NCI-H2081 treated with DMSO at 0.1 percent for 48 hours (cell line): ENCODE results near the gene CARD9.

Experiments
- DNase-seq: peaks from one replicate; lab custom pipeline; 2025; lab: John Stamatoyannopoulos, UW

Gene CARD9

DNA sequence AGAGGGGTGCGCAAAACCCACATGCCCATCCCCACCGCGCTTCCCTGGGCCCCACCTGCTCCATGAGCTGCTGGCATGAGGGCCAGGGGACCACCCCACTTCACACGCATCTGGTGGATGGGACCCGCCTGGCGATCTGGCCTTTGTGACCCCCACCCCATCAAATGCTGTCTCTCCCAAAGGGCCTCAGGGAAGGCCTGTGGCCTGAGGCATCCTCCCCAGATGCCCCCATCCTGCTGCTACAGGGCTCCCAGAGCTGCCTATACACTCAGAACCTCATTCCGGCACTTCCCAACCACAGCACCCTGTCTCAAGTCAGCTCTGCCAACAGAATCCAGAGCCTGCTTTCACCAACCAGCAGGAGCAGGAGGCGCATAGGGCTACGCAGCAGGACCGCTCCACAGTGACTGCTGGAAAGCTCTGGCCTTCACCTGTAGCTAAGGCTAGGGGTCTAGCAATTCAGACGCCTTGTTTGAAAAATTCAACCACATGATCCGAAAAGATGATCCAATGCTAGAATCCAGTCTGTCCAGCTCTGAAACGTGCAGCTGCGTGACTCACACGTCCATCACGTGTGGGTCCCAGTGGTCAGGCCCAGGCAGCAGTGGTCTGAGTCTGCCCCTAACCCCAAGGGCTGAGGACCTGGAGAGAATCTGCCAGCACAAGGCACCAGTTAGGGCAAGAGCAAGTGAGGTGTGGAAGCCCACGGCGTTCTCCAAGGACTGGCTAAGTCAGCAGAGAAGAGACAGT, 27.9 kb upstream of the CARD9 start:
- DNase-seq = no peak

DNA sequence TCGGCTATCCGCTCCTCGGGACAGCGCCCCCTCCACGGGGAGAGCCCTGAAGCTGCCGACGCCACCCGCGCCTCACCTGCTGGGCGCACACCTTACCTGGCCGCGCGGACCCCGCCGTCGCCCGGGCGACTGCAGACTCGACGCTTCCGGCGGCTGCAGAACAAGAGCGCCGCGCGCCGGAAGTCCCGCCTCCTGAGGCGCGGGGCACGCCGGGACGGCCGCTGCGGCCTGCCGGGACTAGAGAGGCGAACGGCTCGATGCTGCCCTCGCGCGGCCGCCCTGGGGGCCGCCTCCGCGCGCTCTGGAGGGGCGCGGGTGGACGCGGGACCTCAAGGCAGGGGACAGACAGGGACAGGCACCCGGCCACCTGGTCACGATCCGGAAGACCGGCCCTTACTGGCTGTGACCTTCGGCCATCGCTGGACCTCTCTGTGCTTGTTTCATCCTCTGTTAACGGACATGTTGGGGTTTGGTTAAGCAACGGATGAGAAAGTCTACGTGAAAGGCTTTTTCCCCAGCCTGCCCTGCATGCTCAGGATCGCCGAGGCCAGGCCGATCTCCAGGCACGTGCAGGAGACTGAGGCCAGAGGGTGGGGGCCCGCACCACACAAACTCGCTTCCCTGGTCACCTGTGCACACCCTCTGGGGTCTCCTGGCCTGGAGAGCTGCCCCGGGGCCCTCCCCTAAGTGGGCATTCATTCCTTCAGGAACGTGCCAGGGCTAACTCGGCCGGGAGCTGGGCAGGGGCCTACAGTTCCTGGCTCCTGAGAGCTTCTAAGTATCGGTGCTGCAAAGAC, 26.8 kb upstream of the CARD9 start, which contains the start of gene SNAPC4:
Gene SNAPC4, minus strand, starts transcription at position 133 of the 797 bp plus-strand sequence. CDS start 1,742 bp downstream, outside the sequence.
- peak; percentile 40 for DNase-seq

DNA sequence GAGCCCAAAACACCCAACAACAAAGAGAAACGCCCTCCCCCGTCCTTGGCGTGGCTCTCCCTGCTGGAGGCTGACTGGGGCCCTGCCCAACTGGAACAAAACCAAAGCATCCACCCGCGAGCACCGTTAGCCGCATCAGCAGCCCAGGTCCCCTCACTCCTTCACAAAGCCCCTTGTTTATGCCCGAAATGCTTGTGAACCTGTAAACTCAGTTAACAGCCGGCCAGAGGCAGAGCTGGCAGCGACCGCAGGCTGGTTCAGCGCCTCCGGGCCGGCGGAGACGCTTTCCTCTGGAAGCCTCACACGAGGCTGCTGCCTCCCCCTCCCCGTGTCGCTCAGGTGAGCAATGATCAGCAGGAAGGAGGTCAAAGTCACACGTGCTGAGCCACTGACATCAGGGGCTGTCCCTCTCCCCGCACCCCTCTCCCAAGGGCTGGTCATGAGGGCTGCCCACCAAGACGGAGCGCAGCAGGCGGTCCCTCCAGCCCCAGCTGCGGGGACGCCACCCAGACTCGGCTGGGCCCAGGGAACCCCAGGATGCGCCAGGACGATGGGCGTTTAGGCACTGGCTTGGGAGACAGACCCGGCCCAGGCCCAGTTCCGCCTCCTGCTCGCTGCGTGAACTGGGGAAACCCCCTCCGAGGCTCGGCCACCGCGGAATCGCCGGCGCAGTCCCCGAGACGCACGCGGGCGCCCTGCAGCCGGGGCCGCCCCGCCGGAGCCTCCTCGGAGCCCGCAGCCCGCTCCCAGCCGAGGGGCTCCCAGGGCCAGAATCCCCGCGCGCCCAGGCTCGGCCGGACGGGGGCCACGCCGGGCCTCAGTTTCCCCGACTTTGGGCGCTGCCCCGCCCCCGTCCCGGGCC, 25.9 kb upstream of the CARD9 start:
- DNase-seq = no peak

DNA sequence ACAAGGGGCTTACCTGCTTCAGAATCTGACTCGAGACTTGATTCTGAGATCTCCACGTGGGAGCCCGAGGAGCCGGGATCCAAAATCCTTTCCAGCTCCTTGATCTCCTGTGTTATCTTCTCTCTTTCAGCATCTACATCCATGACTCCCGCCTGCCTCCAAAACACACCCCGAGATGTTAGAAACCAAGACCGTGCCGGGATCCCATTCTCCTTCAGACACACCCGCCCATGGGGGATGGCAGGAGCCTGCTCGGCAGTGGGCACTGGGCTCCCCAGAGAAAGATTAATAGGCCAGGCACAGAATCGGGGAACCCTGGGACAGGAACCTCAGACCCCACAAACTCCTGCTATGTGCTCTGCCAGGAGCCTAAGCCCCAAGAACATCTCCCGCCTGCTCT, 24.8 kb upstream of the CARD9 start:
- no peak for DNase-seq

DNA sequence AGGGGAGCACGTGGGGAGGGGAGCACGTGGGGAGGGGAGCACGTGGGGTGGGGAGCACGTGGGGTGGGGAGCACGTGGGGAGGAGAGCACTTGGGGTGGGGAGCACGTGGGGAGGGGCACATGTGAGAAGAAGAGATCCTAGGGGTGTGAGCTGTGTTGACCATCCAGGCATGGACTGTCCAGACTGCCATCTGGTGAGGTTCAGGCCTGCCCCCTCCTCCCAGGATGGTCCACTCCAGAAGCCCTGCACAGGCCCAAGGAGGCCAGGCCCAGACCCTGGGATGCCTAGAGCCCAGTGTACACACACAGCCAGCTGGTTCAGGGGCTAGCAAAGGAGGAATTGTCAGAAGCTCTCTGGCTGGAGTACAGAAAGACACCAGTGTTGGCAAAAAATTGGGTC, 24.2 kb upstream of the CARD9 start:
- no peak for DNase-seq

DNA sequence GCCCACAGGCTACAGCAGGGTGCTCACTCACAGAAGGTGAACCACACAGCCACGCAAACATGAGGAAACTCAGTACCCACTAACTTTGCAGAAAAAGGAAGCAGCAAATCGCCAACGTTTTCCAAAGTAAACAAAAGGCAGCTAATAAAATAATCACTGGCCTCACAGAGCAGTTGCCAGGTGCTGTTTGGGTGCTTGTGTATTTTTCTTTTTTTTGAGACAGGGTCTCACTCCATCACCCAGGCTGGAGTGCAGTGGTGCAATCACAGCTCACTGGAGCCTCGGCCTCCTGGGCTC, 22.7 kb upstream of the CARD9 start:
- no peak for DNase-seq

DNA sequence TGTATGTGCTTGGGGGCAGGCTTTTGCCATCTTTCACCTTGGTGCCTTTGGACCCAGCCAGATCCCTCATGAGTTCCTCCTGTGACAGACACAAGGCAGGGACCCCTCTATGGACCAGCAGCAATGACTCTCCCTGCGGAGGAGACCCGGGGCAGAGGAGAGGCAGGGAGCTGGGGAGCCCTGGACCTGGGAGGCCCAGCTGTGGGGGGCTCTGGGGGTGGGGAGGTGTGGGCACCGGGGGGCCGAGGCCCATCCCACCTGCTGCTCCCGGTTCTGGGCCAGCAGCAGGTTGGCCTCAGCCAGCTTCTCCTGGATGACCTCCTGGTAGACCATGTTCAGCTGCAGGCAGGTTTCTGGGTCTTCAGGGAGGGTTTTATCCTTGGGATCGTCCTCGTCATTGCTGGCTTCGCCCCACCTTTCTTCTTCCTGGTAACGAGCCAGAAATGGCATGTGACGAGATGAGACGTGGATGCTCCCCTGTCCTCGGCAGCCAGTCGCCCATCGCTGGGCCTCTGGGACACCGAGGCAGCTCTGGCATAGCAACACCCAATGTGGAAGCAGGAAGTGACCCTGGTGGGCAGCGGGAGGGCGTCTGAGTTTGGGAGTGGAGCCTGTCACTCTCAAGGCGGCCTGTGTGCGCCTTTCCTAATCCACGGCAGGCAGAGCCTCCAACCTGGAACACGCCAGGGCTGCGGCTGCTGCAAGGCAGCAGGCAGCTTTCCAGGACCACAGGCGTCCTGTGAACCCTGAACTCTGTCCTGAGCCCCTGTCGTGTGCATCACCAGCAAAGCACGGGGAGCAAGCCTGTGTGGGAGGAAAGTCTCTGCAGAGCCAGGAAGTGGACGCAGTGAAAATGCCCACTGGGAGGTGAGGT, 22.1 kb upstream of the CARD9 start:
- DNase-seq = no peak

DNA sequence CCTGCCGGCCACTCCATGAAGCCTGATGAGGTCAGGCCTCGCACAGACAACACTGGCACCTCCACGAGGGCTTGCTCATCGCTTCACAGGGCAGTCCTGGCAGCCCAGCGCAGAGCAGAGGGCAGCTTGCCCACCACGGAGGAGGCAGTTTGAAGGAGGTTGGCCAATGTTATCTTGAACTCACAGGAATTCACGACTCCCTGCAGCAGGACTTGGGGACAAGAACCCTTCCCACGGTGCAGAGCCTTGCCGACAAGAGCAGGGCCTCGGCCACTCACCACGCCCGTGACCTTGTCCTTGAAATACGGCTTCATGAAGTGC, 21.5 kb upstream of the CARD9 start:
- DNase-seq = no peak

DNA sequence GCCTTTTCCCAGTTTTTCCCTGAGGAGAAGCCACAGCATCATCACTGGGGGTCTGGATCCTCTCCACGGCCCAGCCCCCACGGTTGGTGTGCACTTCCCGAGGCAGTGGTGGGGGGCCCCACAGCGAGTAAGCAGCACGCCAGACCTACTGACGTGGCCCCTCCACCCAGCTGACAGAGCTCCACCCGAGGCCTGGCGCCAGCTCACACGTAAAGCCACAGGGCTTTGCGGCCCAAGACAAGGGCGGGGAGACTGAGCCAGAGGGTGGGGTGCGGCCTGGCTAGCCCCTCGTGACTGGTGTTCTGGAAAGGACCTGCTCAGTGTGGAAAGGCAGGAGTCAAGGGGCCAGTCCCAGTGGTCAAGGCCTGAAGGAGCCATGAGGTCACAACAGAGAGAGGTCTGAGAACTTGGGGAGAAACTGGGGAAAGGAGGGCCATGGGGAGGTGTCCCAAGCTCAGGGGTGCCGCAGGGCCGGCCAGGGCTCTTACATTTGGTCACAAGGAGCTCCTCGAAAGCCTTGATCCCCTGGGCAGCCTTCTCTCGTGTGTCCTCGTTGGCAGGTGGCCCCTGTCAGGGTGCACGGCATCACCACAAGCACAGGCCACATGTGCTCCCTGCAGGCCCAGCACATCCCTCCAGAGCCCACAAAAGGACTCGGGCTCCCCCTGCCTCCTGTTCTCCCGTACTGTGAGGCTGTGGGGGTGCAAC, 21.0 kb upstream of the CARD9 start:
- no peak for DNase-seq

DNA sequence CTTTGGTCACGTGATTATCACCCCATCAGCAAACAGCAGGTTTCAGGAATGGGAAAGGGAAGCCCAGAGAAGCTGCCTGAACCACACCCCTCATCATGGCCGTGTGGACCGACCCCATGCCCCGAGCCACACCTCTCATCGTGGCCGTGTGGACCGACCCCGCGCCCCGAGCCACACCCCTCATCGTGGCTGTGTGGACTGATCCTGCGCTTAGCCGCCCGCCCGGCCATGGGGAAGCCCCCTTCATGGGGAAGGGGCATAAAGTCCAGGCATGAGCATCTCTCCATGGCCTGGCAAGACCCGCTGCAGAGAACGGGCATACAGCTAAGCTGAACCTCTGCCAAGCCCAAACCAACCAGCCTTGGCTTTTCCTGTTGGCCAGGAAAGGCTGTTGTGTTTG, 20.1 kb upstream of the CARD9 start:
- no peak for DNase-seq

DNA sequence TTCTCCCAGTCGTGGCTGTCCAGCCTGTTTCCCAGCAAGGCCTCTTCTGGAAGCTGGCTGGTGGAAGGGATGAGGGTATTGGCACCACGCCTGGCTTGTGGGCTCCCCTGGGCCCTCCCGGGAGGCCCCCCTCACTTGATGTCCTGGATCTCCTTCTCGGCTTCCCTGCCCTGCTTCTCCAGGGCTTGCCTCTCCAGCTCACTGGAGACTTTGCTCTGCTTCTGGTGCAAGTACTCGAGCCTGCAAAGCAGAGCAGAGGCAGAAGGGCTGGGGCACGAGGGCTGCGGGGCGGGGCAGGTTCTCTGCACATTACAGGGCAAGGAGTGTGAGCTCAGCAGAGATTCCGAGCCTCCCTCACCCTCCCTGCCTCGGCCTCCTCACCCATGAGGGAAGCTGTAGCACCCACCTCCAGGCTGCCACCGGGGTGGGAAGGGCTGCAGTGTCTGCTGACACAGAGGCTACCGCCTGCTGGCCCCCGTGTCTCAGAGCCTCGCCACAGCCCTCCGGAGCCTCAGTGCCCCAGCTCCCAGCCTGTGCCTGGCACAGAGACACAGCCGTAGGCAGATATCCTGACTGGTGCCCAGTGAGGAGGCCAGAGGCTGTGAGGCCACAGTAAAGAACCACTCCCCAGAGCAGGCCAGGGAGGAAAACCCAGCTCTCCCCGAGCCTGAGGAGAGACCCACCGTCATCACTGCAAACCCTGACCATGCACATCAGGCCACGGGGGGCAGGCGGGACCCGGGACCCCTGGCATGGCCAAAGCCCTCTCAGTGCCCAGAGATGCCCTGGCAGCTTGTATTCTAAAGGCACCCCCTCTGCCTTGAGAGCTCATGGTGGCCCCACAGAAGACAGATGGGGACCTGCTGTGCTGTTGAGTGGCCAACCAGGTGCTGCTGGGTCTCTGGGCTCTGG, 19.3 kb upstream of the CARD9 start:
- no peak for DNase-seq

DNA sequence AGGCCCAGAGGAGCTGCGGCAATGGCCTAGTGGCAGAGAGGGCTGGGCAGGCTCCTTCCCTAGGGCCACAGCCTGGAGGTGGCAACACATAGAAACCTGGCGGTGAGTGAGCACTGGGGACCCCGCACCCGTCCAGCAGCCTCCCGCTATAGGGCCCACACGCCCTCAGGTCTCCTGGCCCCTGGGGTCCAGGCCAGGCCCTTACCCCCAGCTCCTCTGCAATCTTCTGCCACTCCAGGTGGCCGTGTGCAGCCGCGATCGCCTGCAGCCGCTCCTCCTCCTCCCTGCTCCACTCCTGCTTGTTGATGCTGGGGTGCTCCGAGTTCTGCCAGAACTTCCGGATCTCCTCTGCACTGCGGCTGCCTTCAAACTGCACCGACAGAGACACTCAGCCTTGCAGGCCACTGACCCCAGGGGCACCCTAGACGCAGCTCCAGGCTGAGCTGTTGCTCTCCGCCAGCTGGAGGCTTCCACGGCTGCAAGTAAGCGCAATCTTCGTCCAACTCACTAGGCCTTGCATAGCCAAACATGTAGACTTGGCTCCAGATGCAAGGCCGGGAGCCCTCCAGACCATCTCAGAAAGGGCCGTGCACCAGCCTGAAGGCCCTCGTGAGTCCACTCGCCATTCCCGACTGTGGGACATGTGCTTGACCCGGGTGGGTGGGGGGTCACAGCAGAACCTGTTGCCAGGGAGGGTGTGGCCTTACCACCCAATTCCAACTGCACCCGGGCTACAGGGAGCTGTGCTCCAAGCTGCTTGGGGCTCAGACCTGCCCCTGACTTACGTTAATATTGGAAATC, 18.5 kb upstream of the CARD9 start:
- no peak for DNase-seq

DNA sequence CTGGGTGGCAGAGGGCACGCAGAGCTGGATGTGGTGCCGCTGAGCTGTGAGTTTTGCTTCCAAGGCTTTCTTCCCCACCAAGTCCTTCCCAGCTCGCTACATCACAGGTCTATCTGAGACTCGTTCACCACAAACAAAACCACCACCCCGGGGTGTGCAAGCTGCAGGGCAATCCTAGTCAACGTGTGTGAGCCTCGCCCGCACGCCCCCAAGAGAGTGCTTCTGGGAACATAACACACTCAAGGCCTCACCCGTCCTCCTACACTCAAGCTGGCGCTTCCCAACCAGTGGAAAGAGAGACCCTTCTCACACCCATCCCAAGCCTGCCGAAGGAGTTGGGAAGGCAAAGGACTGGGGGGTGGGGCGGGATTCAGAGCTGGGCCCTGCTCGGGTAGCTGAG, 15.9 kb upstream of the CARD9 start:
- DNase-seq = no peak

DNA sequence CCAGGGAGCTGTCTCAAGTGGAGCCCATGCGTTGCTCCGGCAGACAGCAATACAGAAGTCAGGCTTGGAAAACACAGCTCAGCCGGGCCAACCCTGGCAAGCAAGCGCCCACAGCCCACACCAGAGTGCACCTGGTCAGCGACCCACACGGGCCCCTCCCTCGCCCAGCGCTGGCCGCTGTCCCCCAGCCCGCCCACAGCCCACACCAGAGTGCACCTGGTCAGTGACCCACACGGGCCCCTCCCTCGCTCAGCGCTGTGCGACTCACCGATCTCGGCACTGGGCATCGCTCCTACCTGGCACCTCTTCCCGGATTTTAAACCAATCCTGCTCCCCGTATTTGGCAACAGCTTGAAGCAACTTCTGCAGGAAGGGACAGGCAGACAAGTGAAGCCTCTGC, 13.7 kb upstream of the CARD9 start:
- no peak for DNase-seq

DNA sequence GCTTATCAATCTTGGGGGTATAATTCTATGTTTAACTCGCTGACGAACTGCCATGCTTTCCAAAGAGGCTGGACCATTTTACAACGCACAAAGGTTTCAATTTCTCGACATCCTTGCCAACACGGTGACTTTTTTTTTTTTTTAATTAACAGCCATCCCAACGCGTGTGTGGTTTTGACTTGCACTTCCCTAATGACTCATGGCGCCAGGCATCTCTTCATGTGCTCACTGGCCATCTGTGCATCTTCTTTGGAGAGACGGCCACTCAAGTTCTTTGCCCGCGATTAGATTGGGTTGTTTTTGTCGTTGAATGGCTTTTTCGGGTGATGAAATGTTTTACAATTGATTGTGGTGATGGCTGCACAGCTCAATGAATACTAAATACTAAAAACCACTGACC, 12.5 kb upstream of the CARD9 start:
- no peak for DNase-seq

DNA sequence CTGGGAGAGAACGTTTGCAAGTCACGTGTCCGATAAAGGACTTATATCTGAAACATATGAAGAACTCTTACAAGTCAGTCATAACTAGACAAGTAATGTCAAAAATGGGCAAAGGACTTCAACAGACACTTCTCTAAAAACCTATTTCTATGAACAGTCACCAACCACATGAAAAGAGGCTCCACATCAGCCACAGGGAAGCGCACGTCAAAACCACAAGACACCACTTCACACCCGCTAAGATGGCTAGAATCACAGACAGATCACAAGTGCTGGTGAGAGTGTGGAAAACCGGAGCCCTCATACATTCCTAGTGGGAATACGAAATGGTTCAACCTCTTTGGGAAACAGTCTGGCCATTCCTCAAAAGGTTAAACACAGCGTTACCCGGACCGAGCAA, 11.5 kb upstream of the CARD9 start:
- no peak for DNase-seq

DNA sequence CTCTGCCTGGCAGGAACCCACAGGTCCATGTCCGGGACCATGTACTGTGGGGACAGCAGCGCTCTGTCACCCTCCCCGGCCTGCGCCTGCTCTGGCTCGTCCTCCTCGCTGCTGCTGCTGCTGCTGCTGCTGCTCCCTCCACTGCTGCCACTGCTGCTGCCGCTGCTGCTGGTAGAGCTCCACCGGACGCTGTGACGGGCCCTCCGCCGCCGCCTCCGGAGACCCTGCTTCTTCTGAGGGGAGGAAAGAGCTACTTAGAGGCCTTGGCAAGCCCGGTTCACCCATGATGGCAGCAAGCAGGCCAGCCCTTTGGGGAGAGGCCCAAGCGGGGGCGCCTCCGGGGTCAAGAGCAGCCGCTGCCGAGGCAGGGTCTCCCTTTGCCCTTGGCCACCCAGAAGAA, 10.0 kb upstream of the CARD9 start:
- DNase-seq = no peak

DNA sequence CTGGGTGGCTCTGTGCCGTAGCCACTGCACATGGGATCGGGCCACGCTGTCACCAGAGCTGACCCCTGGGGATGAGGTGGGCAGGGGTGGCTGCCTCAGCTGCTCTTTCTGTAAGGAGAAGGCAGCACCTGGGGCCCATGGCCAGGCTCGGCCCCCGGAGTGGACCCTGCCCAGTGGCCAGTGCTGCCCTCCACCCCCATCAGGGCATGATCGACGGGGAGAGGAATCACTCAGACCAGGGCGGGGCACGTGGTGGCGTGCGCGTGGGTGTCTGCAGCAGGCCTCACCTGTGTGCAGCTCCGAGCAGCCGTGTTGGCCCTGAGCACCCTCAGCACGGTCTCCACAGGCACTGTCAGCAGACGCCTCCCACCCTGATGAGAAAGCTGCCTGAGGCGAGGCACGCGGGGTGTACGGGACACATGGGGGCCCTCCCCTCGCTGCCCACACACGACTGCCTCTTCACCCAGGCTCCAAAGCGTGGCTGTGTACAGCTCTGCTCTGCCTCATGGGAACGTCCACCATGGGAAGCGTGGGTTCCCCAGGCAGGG, 8.6 kb upstream of the CARD9 start:
- no peak for DNase-seq

DNA sequence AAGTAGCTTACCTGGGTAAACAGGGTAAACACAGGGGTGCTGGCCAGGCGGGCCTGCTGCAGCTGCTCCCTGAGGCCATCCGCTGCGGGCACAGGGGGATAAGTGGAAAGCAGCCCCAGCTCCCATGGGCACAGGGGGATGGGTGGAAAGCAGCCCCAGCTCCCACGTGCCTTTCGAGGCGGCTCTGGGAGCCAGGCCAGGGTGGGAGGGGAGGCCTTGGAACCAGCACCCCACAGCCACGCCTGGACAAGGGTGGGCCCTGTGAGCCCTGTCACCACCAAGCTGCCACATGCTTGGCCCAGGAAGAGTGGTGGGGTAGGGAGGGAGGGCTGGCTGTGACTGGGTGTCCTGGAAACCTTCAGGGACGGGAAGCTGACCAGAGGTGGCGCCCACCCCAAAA, 7.8 kb upstream of the CARD9 start:
- DNase-seq = no peak
